Body of pancreas (tissue), 4 donors: Measurements from ENCODE around the gene CCDC85C. TPM values are rescaled to one million over a fixed set of nuclear protein-coding genes. Genes with fewer than 3 reads are reported as not detected.

Experiments used
- ATAC-seq: fragments of 150-250 bp; one replicate; pipeline ENCODE4 v1.9.1; 2016
- DNase-seq, 4 donors: peaks; one replicate each; pipeline ENCODE4 v3.0.0-alpha.2; 2019
- H3K27ac ChIP-seq, 4 donors: fragments of 200-600 bp; sonication (generic); 1 replicate in 3 of 4; 2 replicates in 1 of 4; pipeline versions ENCODE4 v1.5.1 to v1.6.1; 2016 to 2019; ENCODE audit warnings: mild to moderate bottlenecking in 1 of 4, mixed read lengths in 1 of 4, moderate library complexity in 1 of 4
- H3K27me3 ChIP-seq, 2 donors: fragments of 200-600 bp; sonication (generic); one replicate each; pipeline ENCODE4 v1.6.0; 2016; ENCODE audit warnings: mild to moderate bottlenecking in 1 of 2
- H3K36me3 ChIP-seq, 2 donors: fragments of 200-600 bp; sonication (generic); replicated peaks in 1 of 2; 2 replicates each; pipeline ENCODE4 v1.5.1; 2016; ENCODE audit warnings: low read depth in 2 of 2; ENCODE audit not compliant: insufficient read depth in 1 of 2
- H3K4me1 ChIP-seq: fragments of 200-600 bp; sonication (generic); one replicate; pipeline ENCODE4 v1.6.0; 2016
- H3K4me3 ChIP-seq, 2 donors: fragments of 200-600 bp; sonication (generic); 1 replicate in 1 of 2; 2 replicates in 1 of 2; pipeline ENCODE4 v1.5.1; 2016 to 2019
- H3K9me3 ChIP-seq, 3 donors: fragments of 200-600 bp; sonication (generic); 1 replicate in 2 of 3; 2 replicates in 1 of 3; pipeline ENCODE4 v1.5.1; 2016
- POLR2A ChIP-seq, 3 donors: fragments of 450-650 bp; IDR thresholded peaks; one replicate each; pipeline ENCODE4 v1.6.1; 2016; ENCODE audit warnings: antibody characterized with exemption in 3 of 3, mild to moderate bottlenecking in 2 of 3
- WGBS, 2 donors: methylation state at CpG; one replicate each; pipeline ENCODE4 v1.1.5; 2017; 5-methylcytosine and 5-hydroxymethylcytosine counted together
- intact Hi-C: fragments of 100-400 bp; cut with DNase I; formaldehyde crosslinking; loops from one replicate; pipeline ENCODE4 v1.15.1; 2023
- total RNA-seq, 2 donors: library from RNA; depleted of rRNA; stranded (reverse); fragments of >200 nt; gene quantifications; one replicate each; pipeline ENCODE4 v1.1.0, GENCODE V29; 2016
- TF ChIP-seq, protein P1 (sequence below), 7 experiments: fragments of 450-650 bp in 4 of 7; fragments of 200-600 bp in 3 of 7; sonication (generic) in 3 of 7; IDR thresholded peaks; one replicate each; pipeline ENCODE4 v1.5.1; 2016 to 2019; ENCODE audit warnings: antibody characterized with exemption in 7 of 7

The CCDC85C gene
- total RNA-seq, 2 donors from 2014 or later, result 8.9 to 10.1 TPM

- intact Hi-C loops, result loop anchor here (5.0 kb wide), 1 partner anchor 41 kb away; no protein-coding TSS in a partner anchor
- H3K36me3 ChIP-seq, result no peaks in the 10 kb centered on the region
- TF ChIP-seq, protein P1, sequence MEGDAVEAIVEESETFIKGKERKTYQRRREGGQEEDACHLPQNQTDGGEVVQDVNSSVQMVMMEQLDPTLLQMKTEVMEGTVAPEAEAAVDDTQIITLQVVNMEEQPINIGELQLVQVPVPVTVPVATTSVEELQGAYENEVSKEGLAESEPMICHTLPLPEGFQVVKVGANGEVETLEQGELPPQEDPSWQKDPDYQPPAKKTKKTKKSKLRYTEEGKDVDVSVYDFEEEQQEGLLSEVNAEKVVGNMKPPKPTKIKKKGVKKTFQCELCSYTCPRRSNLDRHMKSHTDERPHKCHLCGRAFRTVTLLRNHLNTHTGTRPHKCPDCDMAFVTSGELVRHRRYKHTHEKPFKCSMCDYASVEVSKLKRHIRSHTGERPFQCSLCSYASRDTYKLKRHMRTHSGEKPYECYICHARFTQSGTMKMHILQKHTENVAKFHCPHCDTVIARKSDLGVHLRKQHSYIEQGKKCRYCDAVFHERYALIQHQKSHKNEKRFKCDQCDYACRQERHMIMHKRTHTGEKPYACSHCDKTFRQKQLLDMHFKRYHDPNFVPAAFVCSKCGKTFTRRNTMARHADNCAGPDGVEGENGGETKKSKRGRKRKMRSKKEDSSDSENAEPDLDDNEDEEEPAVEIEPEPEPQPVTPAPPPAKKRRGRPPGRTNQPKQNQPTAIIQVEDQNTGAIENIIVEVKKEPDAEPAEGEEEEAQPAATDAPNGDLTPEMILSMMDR (IDR thresholded peaks at IDR 0.05), result no peak
- no peak for TF ChIP-seq POLR2A (IDR thresholded peaks at IDR 0.05)
- no peaks in the 10 kb centered on the region for H3K9me3 ChIP-seq
- peaks cover 13% of the 10 kb centered on the region for H3K4me1 ChIP-seq
- H3K27ac ChIP-seq, result no peak overlapping the region
- no peaks in the 10 kb centered on the region for H3K27me3 ChIP-seq
- WGBS, 2 donors, result 83 to 100% methylated on average over 1 to 2 of the region's 2 CpGs
- DNase-seq (no peak), ATAC-seq (no peak)
- H3K4me3 ChIP-seq, result no peak overlapping the region
These were observed 4.6 kb upstream of the CCDC85C start for GRCh38 chr14:99608591-99608990.

DNA sequence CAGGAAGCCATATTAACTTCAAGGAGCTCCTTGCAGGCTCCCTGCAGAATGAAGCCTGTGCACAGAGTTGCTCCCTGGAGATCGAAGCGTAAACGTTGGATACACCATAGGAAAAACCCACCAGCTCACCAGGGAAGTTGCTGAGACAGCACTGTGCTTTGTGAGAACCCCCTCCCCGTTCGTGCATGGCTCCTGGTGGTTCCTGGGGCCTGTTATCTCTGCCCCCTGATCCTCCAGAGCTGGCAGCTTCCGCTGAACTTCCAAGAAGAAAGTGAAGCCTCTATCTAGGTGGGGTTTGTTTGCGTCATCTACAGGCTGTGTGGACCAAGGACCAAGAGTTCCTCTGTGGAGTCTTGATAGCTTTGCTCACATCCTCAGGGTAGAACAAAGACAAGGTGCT is 2.4 kb upstream of the CCDC85C start:
- no peaks in the 10 kb centered on the region for H3K36me3 ChIP-seq
- H3K4me3 ChIP-seq, result no peak overlapping the region
- H3K9me3 ChIP-seq, result no peaks in the 10 kb centered on the region
- intact Hi-C loops, result loop anchor here (5.0 kb wide), 1 partner anchor 39 kb away; no protein-coding TSS in a partner anchor
- TF ChIP-seq, protein P1 (IDR thresholded peaks at IDR 0.05), result no peak
- no peak for TF ChIP-seq POLR2A (IDR thresholded peaks at IDR 0.05)
- no peaks in the 10 kb centered on the region for H3K27me3 ChIP-seq
- no peak overlapping the region for H3K27ac ChIP-seq
- peaks cover 35% of the 10 kb centered on the region for H3K4me1 ChIP-seq
- 70 to 80% methylated on average over 6 to 7 of the region's 7 CpGs for WGBS, 2 donors
- ATAC-seq (no peak), DNase-seq (no peak)

GRCh38 chr14:99605299-99605961 is 1.4 kb upstream of the CCDC85C start:
- ATAC-seq (peak; percentile 22), DNase-seq (peak; percentile 68 to 75 (median 70))
- H3K9me3 ChIP-seq, result no peaks in the 10 kb centered on the region
- H3K36me3 ChIP-seq, result no peaks in the 10 kb centered on the region
- no peak for TF ChIP-seq POLR2A (IDR thresholded peaks at IDR 0.05)
- TF ChIP-seq, protein P1 (IDR thresholded peaks at IDR 0.05), result peak in 1 of 7 experiments; percentile 16
- intact Hi-C loops, result loop anchor here (5.0 kb wide), 1 partner anchor 38 kb away; no protein-coding TSS in a partner anchor
- WGBS, 2 donors, result 1 to 7% methylated on average over 6 to 31 of the region's 38 CpGs
- H3K4me3 ChIP-seq, result peak overlapping the region; percentile 21 to 51
- H3K27me3 ChIP-seq, result no peaks in the 10 kb centered on the region
- peaks cover 44% of the 10 kb centered on the region for H3K4me1 ChIP-seq
- peak overlapping the region; percentile 91 to 95 (median 94) for H3K27ac ChIP-seq

- no peaks in the 10 kb centered on the region for H3K27me3 ChIP-seq
- no peaks in the 10 kb centered on the region for H3K9me3 ChIP-seq
- TF ChIP-seq POLR2A (IDR thresholded peaks at IDR 0.05), result peak in 2 of 3 donors; percentile 31 to 38
- TF ChIP-seq, protein P1 (IDR thresholded peaks at IDR 0.05), result no peak
- H3K4me1 ChIP-seq, result peaks cover 50% of the 10 kb centered on the region
- H3K36me3 ChIP-seq, result no peaks in the 10 kb centered on the region
- H3K27ac ChIP-seq, result peak overlapping the region; percentile 91 to 95 (median 94)
- H3K4me3 ChIP-seq, result peak overlapping the region; percentile 21 to 51
- DNase-seq (peak; percentile 35 to 53 (median 49)), ATAC-seq (peak; percentile 22)
- 1% methylated on average over 49 of the region's 50 CpGs; no CpG with 5 or more reads in 1 of the 2 donors for WGBS, 2 donors
- intact Hi-C loops, result loop anchor here (5.0 kb wide), 1 partner anchor 38 kb away; no protein-coding TSS in a partner anchor
These were observed 825 bp upstream of the CCDC85C start for GRCh38 chr14:99604766-99605298.
